OCI-LY1 (cell line): ENCODE results near the gene SIM2.

Experiments used
- H2AFZ ChIP-seq: fragments of 200-600 bp; sonication (generic), shearing (Covaris generic); 2 replicates; pipeline ENCODE4 v1.6.0; 2014; ENCODE audit warnings: antibody characterized with exemption, mild to moderate bottlenecking, low read length
- H3F3A ChIP-seq: fragments of 200-600 bp; sonication (generic), shearing (Covaris generic); 2 replicates; pipeline ENCODE4 v1.6.0; 2014; ENCODE audit warnings: mild to moderate bottlenecking, antibody characterized with exemption, low read length, moderate library complexity; ENCODE audit not compliant: insufficient read depth
- H3K27ac ChIP-seq: fragments of 200-600 bp; sonication (generic); 2 replicates; pipeline ENCODE4 v1.5.1; 2014; ENCODE audit warnings: low read length, mixed run types, mild to moderate bottlenecking, low read depth; ENCODE audit not compliant: poor library complexity, severe bottlenecking
- H3K27me3 ChIP-seq: fragments of 200-600 bp; sonication (generic); 2 replicates; pipeline ENCODE4 v1.6.0; 2014; ENCODE audit warnings: antibody characterized with exemption, mild to moderate bottlenecking, low read length, moderate library complexity; ENCODE audit not compliant: insufficient read depth
- H3K36me3 ChIP-seq: fragments of 200-600 bp; sonication (generic); 2 replicates; pipeline ENCODE4 v1.6.1; 2014; ENCODE audit warnings: mild to moderate bottlenecking, antibody characterized with exemption, low read length, moderate library complexity, mixed read lengths; ENCODE audit not compliant: insufficient read depth
- H3K4me1 ChIP-seq: fragments of 200-600 bp; sonication (generic); 2 replicates; pipeline ENCODE4 v1.5.1; 2014; ENCODE audit warnings: mild to moderate bottlenecking, low read length, moderate library complexity; ENCODE audit not compliant: insufficient read depth, severe bottlenecking
- H3K4me2 ChIP-seq: fragments of 200-600 bp; sonication (generic), shearing (Covaris generic); 2 replicates; pipeline ENCODE4 v1.6.1; 2014; ENCODE audit warnings: low read length
- H3K4me3 ChIP-seq: fragments of 200-600 bp; sonication (generic); 2 replicates; pipeline ENCODE4 v1.5.1; 2014; ENCODE audit warnings: low read length, low read depth, mild to moderate bottlenecking, mixed read lengths; ENCODE audit not compliant: poor library complexity, severe bottlenecking
- H3K79me2 ChIP-seq: fragments of 200-600 bp; shearing (Covaris generic); 2 replicates; pipeline ENCODE4 v1.6.1; 2016; ENCODE audit warnings: mixed run types, low read length, mixed read lengths; ENCODE audit not compliant: insufficient read depth
- H3K9ac ChIP-seq: fragments of 200-600 bp; sonication (generic), shearing (Covaris generic); 2 replicates; pipeline ENCODE4 v1.6.1; 2014; ENCODE audit warnings: mild to moderate bottlenecking, low read length, mixed read lengths
- H3K9me2 ChIP-seq: fragments of 200-600 bp; sonication (generic), shearing (Covaris generic); 2 replicates; pipeline ENCODE4 v1.6.1; 2014; ENCODE audit warnings: low read depth, mild to moderate bottlenecking, low read length, mixed read lengths
- H3K9me3 ChIP-seq: fragments of 200-600 bp; shearing (Covaris generic); 2 replicates; pipeline ENCODE4 v1.6.1; 2014; ENCODE audit warnings: low read length, mixed read lengths
- H4K20me1 ChIP-seq: fragments of 200-600 bp; sonication (generic), shearing (Covaris generic); 2 replicates; pipeline ENCODE4 v1.6.0; 2016; ENCODE audit warnings: mild to moderate bottlenecking, low read length; ENCODE audit not compliant: insufficient read depth
- EZH2 ChIP-seq: fragments of 200-600 bp; sonication (generic), shearing (Covaris generic); IDR thresholded peaks from 2 replicates; pipeline ENCODE4 v1.8.0; 2017; ENCODE audit warnings: borderline replicate concordance, mixed run types, mild to moderate bottlenecking, antibody characterized with exemption, low read length, moderate library complexity, mixed read lengths
- TF ChIP-seq, protein P1 (sequence below): fragments of 200-600 bp; sonication (generic), shearing (Covaris generic); IDR thresholded peaks from 2 replicates; pipeline ENCODE4 v1.5.1; 2017; ENCODE audit warnings: mild to moderate bottlenecking, antibody characterized with exemption, low read length, moderate library complexity, mixed read lengths

SIM2 gene

DNA sequence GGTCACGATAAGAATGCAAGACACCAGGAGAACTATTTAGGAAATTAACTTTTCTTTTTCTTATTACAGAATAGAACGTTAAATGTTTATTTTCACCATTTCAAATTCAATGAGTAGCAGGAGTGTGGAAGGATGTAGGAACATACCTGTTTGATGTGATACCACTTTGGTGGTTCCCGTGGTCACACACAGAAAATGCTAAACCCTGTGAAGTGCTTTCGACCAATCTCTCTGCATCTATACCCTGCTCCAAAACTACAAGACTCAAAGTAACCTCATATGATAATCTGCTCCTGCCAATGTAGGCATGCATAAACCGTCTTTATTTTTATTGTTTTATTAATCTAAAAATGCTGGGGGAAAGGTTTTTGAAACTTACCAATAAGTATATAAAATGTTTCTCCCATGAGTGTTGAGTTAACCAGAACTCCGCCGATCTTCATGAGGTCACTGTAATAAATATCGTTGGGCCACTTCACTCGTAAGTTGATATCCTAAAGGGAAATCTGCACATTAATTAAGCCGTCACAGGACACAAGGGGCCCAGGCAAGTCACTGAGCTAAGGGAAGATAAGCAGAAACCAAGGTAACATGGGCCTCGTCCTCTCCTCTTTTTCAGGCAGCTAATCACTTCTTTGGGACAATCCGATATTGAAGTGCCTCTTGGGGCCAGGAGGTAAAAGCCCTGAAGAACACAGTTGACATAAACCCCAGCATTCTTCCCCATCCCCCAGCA, 60.6 kb downstream of the SIM2 start:
- Histone ChIP-seq H3K27me3 (no peaks in the 10 kb centered on the region), H3K79me2 (no peaks in the 10 kb centered on the region), H3K36me3 (no peaks in the 10 kb centered on the region), H3K9me2 (no peaks in the 10 kb centered on the region), H3K4me3 (no peak overlapping the region), H3K4me2 (no peak overlapping the region), H3K27ac (no peak overlapping the region), H2AFZ (no peak overlapping the region), H3K9me3 (no peaks in the 10 kb centered on the region), H3K9ac (no peak overlapping the region), H4K20me1 (no peaks in the 10 kb centered on the region), H3F3A (no peaks in the 10 kb centered on the region), H3K4me1 (no peaks in the 10 kb centered on the region)
- no peak for TF ChIP-seq EZH2
- TF ChIP-seq, protein P1, sequence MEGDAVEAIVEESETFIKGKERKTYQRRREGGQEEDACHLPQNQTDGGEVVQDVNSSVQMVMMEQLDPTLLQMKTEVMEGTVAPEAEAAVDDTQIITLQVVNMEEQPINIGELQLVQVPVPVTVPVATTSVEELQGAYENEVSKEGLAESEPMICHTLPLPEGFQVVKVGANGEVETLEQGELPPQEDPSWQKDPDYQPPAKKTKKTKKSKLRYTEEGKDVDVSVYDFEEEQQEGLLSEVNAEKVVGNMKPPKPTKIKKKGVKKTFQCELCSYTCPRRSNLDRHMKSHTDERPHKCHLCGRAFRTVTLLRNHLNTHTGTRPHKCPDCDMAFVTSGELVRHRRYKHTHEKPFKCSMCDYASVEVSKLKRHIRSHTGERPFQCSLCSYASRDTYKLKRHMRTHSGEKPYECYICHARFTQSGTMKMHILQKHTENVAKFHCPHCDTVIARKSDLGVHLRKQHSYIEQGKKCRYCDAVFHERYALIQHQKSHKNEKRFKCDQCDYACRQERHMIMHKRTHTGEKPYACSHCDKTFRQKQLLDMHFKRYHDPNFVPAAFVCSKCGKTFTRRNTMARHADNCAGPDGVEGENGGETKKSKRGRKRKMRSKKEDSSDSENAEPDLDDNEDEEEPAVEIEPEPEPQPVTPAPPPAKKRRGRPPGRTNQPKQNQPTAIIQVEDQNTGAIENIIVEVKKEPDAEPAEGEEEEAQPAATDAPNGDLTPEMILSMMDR = no peak

DNA sequence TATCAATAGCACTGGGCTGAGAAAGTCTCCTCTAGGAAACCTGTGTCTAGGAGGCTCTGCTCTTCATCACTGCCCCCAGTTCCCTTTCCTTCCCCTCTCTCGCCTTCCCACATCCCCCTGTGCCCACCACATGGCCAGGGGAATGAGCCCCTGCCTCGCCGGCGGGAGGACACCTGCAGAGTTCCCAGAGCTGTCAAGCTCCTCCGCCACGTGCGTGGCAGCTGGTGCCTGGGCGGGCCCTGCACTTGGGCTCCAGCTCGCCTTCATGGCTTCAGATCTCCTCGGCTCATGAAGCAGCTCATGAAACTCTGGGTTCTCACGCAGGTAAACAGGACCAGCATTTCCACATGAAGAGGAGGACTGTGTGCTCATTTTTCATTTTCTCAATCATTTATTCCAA, 62.8 kb downstream of the SIM2 start:
- Histone ChIP-seq H3K79me2 (no peaks in the 10 kb centered on the region), H4K20me1 (no peaks in the 10 kb centered on the region), H3K4me1 (no peaks in the 10 kb centered on the region), H3K27ac (no peak overlapping the region), H3F3A (no peaks in the 10 kb centered on the region), H2AFZ (no peak overlapping the region), H3K36me3 (no peaks in the 10 kb centered on the region), H3K4me3 (no peak overlapping the region), H3K9ac (no peak overlapping the region), H3K27me3 (no peaks in the 10 kb centered on the region), H3K9me3 (no peaks in the 10 kb centered on the region), H3K4me2 (no peak overlapping the region), H3K9me2 (no peaks in the 10 kb centered on the region)
- no peak for TF ChIP-seq EZH2
- TF ChIP-seq, protein P1 = no peak

DNA sequence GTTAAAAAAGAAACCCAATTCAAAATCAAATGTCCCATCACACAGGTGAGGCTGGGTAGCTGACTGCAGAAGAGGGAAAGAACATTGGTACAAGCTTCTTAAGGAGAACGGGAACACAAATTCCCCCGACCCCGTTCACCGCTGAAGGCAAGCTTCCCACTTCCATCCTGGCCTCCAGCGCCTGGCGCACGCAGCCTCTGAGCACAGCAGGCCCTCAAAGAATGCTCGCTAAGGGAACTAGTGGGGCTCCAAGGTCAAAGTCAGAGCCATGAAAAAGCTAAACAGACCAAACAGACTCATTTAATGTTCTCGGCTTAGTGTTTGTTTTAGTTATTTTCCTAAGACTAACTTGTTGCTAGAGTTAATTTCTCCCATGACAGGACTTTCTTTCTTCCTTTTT, 63.7 kb downstream of the SIM2 start:
- H3K27me3 ChIP-seq = no peaks in the 10 kb centered on the region
- no peak overlapping the region for H2AFZ ChIP-seq
- H3K27ac ChIP-seq = no peak overlapping the region
- no peak overlapping the region for H3K4me2 ChIP-seq
- H3K4me1 ChIP-seq = no peaks in the 10 kb centered on the region
- H3K36me3 ChIP-seq = no peaks in the 10 kb centered on the region
- H3K9me3 ChIP-seq = no peaks in the 10 kb centered on the region
- no peaks in the 10 kb centered on the region for H3F3A ChIP-seq
- no peaks in the 10 kb centered on the region for H3K79me2 ChIP-seq
- H3K9ac ChIP-seq = no peak overlapping the region
- H3K9me2 ChIP-seq = no peaks in the 10 kb centered on the region
- no peak overlapping the region for H3K4me3 ChIP-seq
- H4K20me1 ChIP-seq = no peaks in the 10 kb centered on the region
- no peak for TF ChIP-seq EZH2
- TF ChIP-seq, protein P1 = no peak
